HG02840 (cell line): Measurements from ENCODE around the gene COL6A3.

ENCODE experiments used
- ATAC-seq: cut with Tn5 transposase; IDR thresholded peaks from one replicate; pipeline ENCODE4 v1.9.1; 2021; ENCODE audit warnings: mild to moderate bottlenecking, moderate library complexity, moderate number of reproducible peaks; ENCODE audit not compliant: unreplicated experiment, low FRiP score

Gene COL6A3

GRCh38 chr2:237322564-237322963 lies 91.4 kb downstream of the COL6A3 start:
- ATAC-seq: no peak

GRCh38 chr2:237321746-237322145 lies 92.2 kb downstream of the COL6A3 start:
- no peak for ATAC-seq

- ATAC-seq: no peak
These were observed 93.0 kb downstream of the COL6A3 start for GRCh38 chr2:237320801-237321560.

- ATAC-seq: no peak
These were observed 94.1 kb downstream of the COL6A3 start for GRCh38 chr2:237319887-237320286.

GRCh38 chr2:237319086-237319820 lies 94.7 kb downstream of the COL6A3 start:
- no peak for ATAC-seq

GRCh38 chr2:237316339-237316738 lies 97.6 kb downstream of the COL6A3 start:
- ATAC-seq: no peak

GRCh38 chr2:237315829-237316225 lies 98.1 kb downstream of the COL6A3 start:
- no peak for ATAC-seq

- no peak for ATAC-seq
These were observed 98.7 kb downstream of the COL6A3 start for GRCh38 chr2:237315170-237315828.

- ATAC-seq: no peak
These were observed 99.3 kb downstream of the COL6A3 start for GRCh38 chr2:237314681-237315080.

- no peak for ATAC-seq
These were observed 99.8 kb downstream of the COL6A3 start for GRCh38 chr2:237314198-237314597.

- no peak for ATAC-seq
These were observed 101.8 kb downstream of the COL6A3 start for GRCh38 chr2:237312021-237312755.

GRCh38 chr2:237310515-237311114 lies 103.3 kb downstream of the COL6A3 start:
- ATAC-seq: no peak

- no peak for ATAC-seq
These were observed 104.5 kb downstream of the COL6A3 start for GRCh38 chr2:237309416-237309815.

GRCh38 chr2:237309011-237309410 lies 105.0 kb downstream of the COL6A3 start:
- no peak for ATAC-seq

- no peak for ATAC-seq
These were observed 106.5 kb downstream of the COL6A3 start for GRCh38 chr2:237307474-237307873.

- ATAC-seq: no peak
These were observed 107.2 kb downstream of the COL6A3 start for GRCh38 chr2:237306787-237307170.

- ATAC-seq: no peak
These were observed 107.7 kb downstream of the COL6A3 start for GRCh38 chr2:237306083-237306786.

GRCh38 chr2:237305579-237305978 lies 108.4 kb downstream of the COL6A3 start:
- no peak for ATAC-seq

- ATAC-seq: no peak
These were observed 109.0 kb downstream of the COL6A3 start for GRCh38 chr2:237304763-237305514.
